ENCODE results near the gene PAX2. TPM values are rescaled to one million over a fixed set of nuclear protein-coding genes. Genes with fewer than 3 reads are reported as not detected.
A peak's percentile ranks its signal among the peaks of the same experiment; 100 is the strongest.

The PAX2 gene
- total and polyA plus RNA-seq, 2 of the 13 experiments (the other 11 are each of a cell fraction or from before 2014, with no cell fraction given), result not detected

- Histone ChIP-seq H4K20me1 (ENCODE audit: insufficient read depth, low read length) (no peaks in the 10 kb centered on the region), H3K9ac (ENCODE audit: insufficient read depth, low read depth, low read length) (no peak overlapping the region), H3K79me2 (ENCODE audit: insufficient read depth, low read length) (no peaks in the 10 kb centered on the region), H3K27me3 (ENCODE audit: control insufficient read depth in 1 of 2, insufficient read depth in 2 of 2, low read length in 2 of 2) (peaks cover 0 to 2% of the 10 kb centered on the region in 2 experiments; a peak in 1 of 5 replicates), H3K27ac (ENCODE audit: extremely low read length, insufficient read depth, low read length) (no peak overlapping the region), H3K4me2 (ENCODE audit: low read depth, low read length) (no peak overlapping the region), H3K36me3 (replicated peaks in 1 of 2; ENCODE audit: control insufficient read depth in 1 of 2, insufficient read depth in 2 of 2, low read length in 2 of 2) (no peaks in the 10 kb centered on the region), H3K4me1 (ENCODE audit: insufficient read depth, low read length) (peaks cover 9% of the 10 kb centered on the region), H3K4me3 (replicated peaks in 1 of 3; ENCODE audit: insufficient read depth in 1 of 3, low read depth in 2 of 3, low read length in 3 of 3) (no peak overlapping the region), H3K9me3 (ENCODE audit: low read length) (no peaks in the 10 kb centered on the region), H2AFZ (ENCODE audit: low read length) (no peak overlapping the region)
- TF ChIP-seq ZNF574 (CRISPR knock-in tag; IDR thresholded peaks at IDR 0.05), result no peak
- TF ChIP-seq ZNF883 (CRISPR knock-in tag; IDR thresholded peaks at IDR 0.05; ENCODE audit: not compliant biosample characterization), result no peak
- TF ChIP-seq ZNF781 (CRISPR knock-in tag; IDR thresholded peaks at IDR 0.05; ENCODE audit: borderline replicate concordance, not compliant biosample characterization), result no peak
- no peak for TF ChIP-seq ZBTB21 (CRISPR knock-in tag; IDR thresholded peaks at IDR 0.05)
- DNase-seq (ENCODE audit: low spot score) (no peak), ATAC-seq (no peak), FAIRE-seq (no peak)
- ChIA-PET CTCF (ENCODE audit: low intra/inter-chr PET ratio, low total read pairs) (no interaction called here), POLR2A (no interaction called here)
- intact Hi-C loops (cut with micrococcal nuclease; ENCODE audit: unreplicated experiment) (no loop called here), in situ Hi-C loops (cut with HindIII; ENCODE audit: extremely low pct_ligation_motif_present, low pct_unique_long_range_greater_than_20kb) (no loop called here)
- WGBS (ENCODE audit: low lambda C conversion rate), result 15% methylated on average over 3 of the region's 3 CpGs
- no TSS peak for BruUV-seq (replicated peaks)
Observed at GRCh38 chr10:100841528-100841927, 96.1 kb downstream of the PAX2 start.

DNA sequence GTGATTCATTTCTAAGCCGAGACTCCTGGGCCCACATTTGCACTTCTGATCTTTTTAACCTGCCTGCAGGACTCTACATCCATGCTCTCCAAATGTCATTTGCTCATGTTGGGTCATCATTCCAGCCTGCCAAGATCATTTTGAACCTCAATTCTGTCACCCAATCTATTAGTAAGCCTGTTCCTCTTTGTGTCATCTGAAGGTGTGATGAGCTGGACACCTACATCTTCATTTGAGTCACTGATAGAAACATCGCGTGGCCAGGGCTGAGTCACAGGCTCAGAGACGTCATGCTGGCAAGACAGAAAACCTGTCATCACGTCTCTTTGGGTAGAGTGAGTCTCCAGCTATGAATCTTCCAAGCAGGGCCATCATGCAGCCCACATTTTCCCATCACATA, 102.1 kb downstream of the PAX2 start:
- Histone ChIP-seq H3K27me3 (ENCODE audit: control insufficient read depth in 1 of 2, insufficient read depth in 2 of 2, low read length in 2 of 2) (peaks cover 2 to 13% of the 10 kb centered on the region in 2 experiments; a peak in 2 of 5 replicates), H3K36me3 (replicated peaks in 1 of 2; ENCODE audit: control insufficient read depth in 1 of 2, insufficient read depth in 2 of 2, low read length in 2 of 2) (no peaks in the 10 kb centered on the region), H3K79me2 (ENCODE audit: insufficient read depth, low read length) (no peaks in the 10 kb centered on the region), H3K9me3 (ENCODE audit: low read length) (no peaks in the 10 kb centered on the region), H3K4me1 (ENCODE audit: insufficient read depth, low read length) (no peaks in the 10 kb centered on the region), H3K4me3 (replicated peaks in 1 of 3; ENCODE audit: insufficient read depth in 1 of 3, low read depth in 2 of 3, low read length in 3 of 3) (no peak overlapping the region), H2AFZ (ENCODE audit: low read length) (no peak overlapping the region), H3K9ac (ENCODE audit: insufficient read depth, low read depth, low read length) (no peak overlapping the region), H3K4me2 (ENCODE audit: low read depth, low read length) (no peak overlapping the region), H4K20me1 (ENCODE audit: insufficient read depth, low read length) (no peaks in the 10 kb centered on the region), H3K27ac (ENCODE audit: extremely low read length, insufficient read depth, low read length) (no peak overlapping the region)
- TF ChIP-seq KDM6A (CRISPR knock-in tag; IDR thresholded peaks at IDR 0.05; ENCODE audit: low read depth) (no peak), SNAI1 (CRISPR knock-in tag; IDR thresholded peaks at IDR 0.05; ENCODE audit: borderline replicate concordance) (no peak), CREB1 (IDR thresholded peaks at IDR 0.05) (peak; percentile 32; the same call in 1 of the 2 replicates), CREB1 (CRISPR knock-in tag; IDR thresholded peaks at IDR 0.05) (no peak)
- ChIA-PET CTCF (ENCODE audit: low intra/inter-chr PET ratio, low total read pairs) (no interaction called here), POLR2A (no interaction called here)
- no peak for ATAC-seq
- DNase-seq (ENCODE audit: low spot score), result no peak
- no TSS peak for BruUV-seq (replicated peaks)
- WGBS (ENCODE audit: low lambda C conversion rate), result 3% methylated on average over 5 of the region's 5 CpGs
- intact Hi-C loops (cut with micrococcal nuclease; ENCODE audit: unreplicated experiment) (no loop called here), in situ Hi-C loops (cut with HindIII; ENCODE audit: extremely low pct_ligation_motif_present, low pct_unique_long_range_greater_than_20kb) (no loop called here)
- no peak for FAIRE-seq

Measured in HepG2 (cell line).